Lung (tissue), 12 donors: ENCODE results near the gene EFNA1. TPM values are rescaled to one million over a fixed set of nuclear protein-coding genes. Genes with fewer than 3 reads are reported as not detected.

Source experiments
- ATAC-seq: fragments of 200-7000 bp; cut with Tn5 transposase; one replicate; pipeline ENCODE4 v1.9.1; 2020; ENCODE audit warnings: moderate number of reproducible peaks; ENCODE audit not compliant: insufficient read depth, low FRiP score
- DNase-seq, 3 donors: peaks; one replicate each; pipeline ENCODE4 v3.0.0-alpha.2; 2013 to 2017
- H3K27ac ChIP-seq, 2 donors: one replicate each; pipeline ENCODE4 v1.5.1; 2013; ENCODE audit warnings: mild to moderate bottlenecking in 2 of 2, moderate library complexity in 2 of 2, control low read depth in 1 of 2, inconsistent platforms in 1 of 2, low read depth in 1 of 2, low read length in 1 of 2
- H3K27me3 ChIP-seq, 3 donors: one replicate each; pipeline ENCODE4 v1.5.1; 2013; ENCODE audit warnings: low read length in 2 of 3; ENCODE audit not compliant: control insufficient read depth in 3 of 3, insufficient read depth in 3 of 3
- H3K36me3 ChIP-seq, 4 donors: one replicate each; pipeline ENCODE4 v1.5.1; 2013; ENCODE audit warnings: low read length in 4 of 4, mild to moderate bottlenecking in 1 of 4, moderate library complexity in 1 of 4; ENCODE audit not compliant: control insufficient read depth in 4 of 4, insufficient read depth in 4 of 4
- H3K4me1 ChIP-seq, 5 donors: one replicate each; pipeline ENCODE4 v1.5.1; 2013; ENCODE audit warnings: low read length in 5 of 5, mild to moderate bottlenecking in 2 of 5, moderate library complexity in 1 of 5; ENCODE audit not compliant: control insufficient read depth in 5 of 5, insufficient read depth in 5 of 5
- H3K4me3 ChIP-seq: one replicate; pipeline ENCODE4 v1.5.1; 2013; ENCODE audit warnings: mild to moderate bottlenecking, control low read depth, moderate library complexity
- H3K9ac ChIP-seq, 2 donors: one replicate each; pipeline ENCODE4 v1.5.1; 2013; ENCODE audit warnings: low read length in 2 of 2, control low read depth in 1 of 2; ENCODE audit not compliant: insufficient read depth in 1 of 2
- H3K9me3 ChIP-seq, 4 donors: one replicate each; pipeline ENCODE4 v1.5.1; 2013; ENCODE audit warnings: low read length in 3 of 4, mild to moderate bottlenecking in 1 of 4, moderate library complexity in 1 of 4; ENCODE audit not compliant: control insufficient read depth in 4 of 4, insufficient read depth in 3 of 4
- whole genome bisulfite sequencing, 2 donors: extraction: QIAGEN DNeasy Blood & Tissue Kit; methylation state at CpG; one replicate each; pipeline ENCODE4 v1.1.7; 2013; 5-methylcytosine and 5-hydroxymethylcytosine counted together
- polyA plus RNA-seq, 2 donors: library from polyadenylated mRNA; stranded (reverse); fragments of 200-250 nt; gene quantifications; one replicate each; pipeline ENCODE4 v1.2.1, GENCODE V29; 2013
- total RNA-seq, 2 donors: library from RNA; depleted of rRNA in 1 of 2; stranded (reverse); fragments of >200 nt in 1 of 2; gene quantifications; one replicate each; pipeline ENCODE4 v1.2.1, GENCODE V29; 2014 to 2021
- TF ChIP-seq, protein P1 (sequence below): IDR thresholded peaks from 2 replicates; pipeline ENCODE4 v1.5.1; 2012; ENCODE audit warnings: mild to moderate bottlenecking; ENCODE audit errors: control extremely low read depth, extremely low read depth
- donor health status: control.
- donor health status: control.
- donor health status: Bipolar disorder and iron deficiency.
- donor health status: healthy.
- donor health status: DM: yes; HTN: yes; CAD: no.

The EFNA1 gene
- total and polyA plus RNA-seq, 4 donors: 111 to 202 (median 168) TPM

GRCh38 chr1:155127967-155128754 is 485 bp downstream of the EFNA1 start:
- peaks cover 0 to 48% (median 24%) of the 10 kb centered on the region in 5 donors for H3K4me1 ChIP-seq
- H3K27ac ChIP-seq: peak overlapping the region; percentile 93
- WGBS, 2 donors: 1 to 3% methylated on average over 17 of the region's 17 CpGs

GRCh38 chr1:155128755-155129473 is 1.2 kb downstream of the EFNA1 start:
- WGBS, 2 donors: 5 to 6% methylated on average over 14 of the region's 14 CpGs
- peaks cover 0 to 14% (median 5%) of the 10 kb centered on the region in 4 donors for H3K36me3 ChIP-seq
- peaks cover 0 to 50% (median 28%) of the 10 kb centered on the region in 5 donors for H3K4me1 ChIP-seq
- DNase-seq: peak; percentile 31 to 65 (median 44)
- H3K9me3 ChIP-seq: peaks cover 0 to 2% (median 0%) of the 10 kb centered on the region in 4 donors
- H3K4me3 ChIP-seq: peak overlapping the region; percentile 67
- TF ChIP-seq, protein P1, sequence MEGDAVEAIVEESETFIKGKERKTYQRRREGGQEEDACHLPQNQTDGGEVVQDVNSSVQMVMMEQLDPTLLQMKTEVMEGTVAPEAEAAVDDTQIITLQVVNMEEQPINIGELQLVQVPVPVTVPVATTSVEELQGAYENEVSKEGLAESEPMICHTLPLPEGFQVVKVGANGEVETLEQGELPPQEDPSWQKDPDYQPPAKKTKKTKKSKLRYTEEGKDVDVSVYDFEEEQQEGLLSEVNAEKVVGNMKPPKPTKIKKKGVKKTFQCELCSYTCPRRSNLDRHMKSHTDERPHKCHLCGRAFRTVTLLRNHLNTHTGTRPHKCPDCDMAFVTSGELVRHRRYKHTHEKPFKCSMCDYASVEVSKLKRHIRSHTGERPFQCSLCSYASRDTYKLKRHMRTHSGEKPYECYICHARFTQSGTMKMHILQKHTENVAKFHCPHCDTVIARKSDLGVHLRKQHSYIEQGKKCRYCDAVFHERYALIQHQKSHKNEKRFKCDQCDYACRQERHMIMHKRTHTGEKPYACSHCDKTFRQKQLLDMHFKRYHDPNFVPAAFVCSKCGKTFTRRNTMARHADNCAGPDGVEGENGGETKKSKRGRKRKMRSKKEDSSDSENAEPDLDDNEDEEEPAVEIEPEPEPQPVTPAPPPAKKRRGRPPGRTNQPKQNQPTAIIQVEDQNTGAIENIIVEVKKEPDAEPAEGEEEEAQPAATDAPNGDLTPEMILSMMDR: no peak
- peaks cover 0 to 32% (median 29%) of the 10 kb centered on the region in 3 donors for H3K27me3 ChIP-seq
- H3K27ac ChIP-seq: peak overlapping the region; percentile 93
- no peak for ATAC-seq
- H3K9ac ChIP-seq: peak overlapping the region; percentile 8 to 72

More at GRCh38 chr1:155127967-155128754, 485 bp downstream of the EFNA1 start:
- Histone ChIP-seq H3K36me3 (peaks cover 0 to 8% (median 0%) of the 10 kb centered on the region in 4 donors), H3K27me3 (peaks cover 0 to 32% (median 29%) of the 10 kb centered on the region in 3 donors), H3K4me3 (peak overlapping the region; percentile 67), H3K9me3 (peaks cover 0 to 2% (median 0%) of the 10 kb centered on the region in 4 donors), H3K9ac (peak overlapping the region; percentile 8 to 72)
- DNase-seq: no peak
- TF ChIP-seq, protein P1: no peak
- ATAC-seq: no peak

- H3K9ac ChIP-seq: peak overlapping the region; percentile 3 to 39
- peaks cover 0 to 29% (median 28%) of the 10 kb centered on the region in 3 donors for H3K27me3 ChIP-seq
- ATAC-seq (no peak), DNase-seq (peak; percentile 18 to 63 (median 42))
- H3K4me1 ChIP-seq: peaks cover 6 to 61% (median 20%) of the 10 kb centered on the region in 5 donors
- peaks cover 0 to 2% (median 0%) of the 10 kb centered on the region in 4 donors for H3K9me3 ChIP-seq
- WGBS, 2 donors: 14 to 22% methylated on average over 6 of the region's 6 CpGs
- TF ChIP-seq, protein P1: no peak
- peaks cover 0 to 21% (median 10%) of the 10 kb centered on the region in 4 donors for H3K36me3 ChIP-seq
- H3K4me3 ChIP-seq: peak overlapping the region; percentile 67
- peak overlapping the region; percentile 93 for H3K27ac ChIP-seq
These were observed 2.8 kb downstream of the EFNA1 start for GRCh38 chr1:155130272-155131006.
